Heart left ventricle (tissue), 13 donors: ENCODE data around the gene TDRD7.

Experiments used
- CTCF ChIP-seq, 12 donors: fragments of 200-600 bp; sonication (generic) in 4 of 12; IDR thresholded peaks; one replicate each; pipeline versions ENCODE4 v1.5.0 to v1.8.0; 2018 to 2022; ENCODE audit warnings: antibody characterized with exemption in 12 of 12, mild to moderate bottlenecking in 5 of 12
- POLR2A ChIP-seq, 2 donors: fragments of 450-650 bp; IDR thresholded peaks; one replicate each; pipeline ENCODE4 v1.6.1; 2017; ENCODE audit warnings: antibody characterized with exemption in 2 of 2, mild to moderate bottlenecking in 2 of 2, moderate library complexity in 2 of 2
- donor health status: ischemic (EF 13 %, LVEDD 7.1; RV severe dilation, severe dysfunction).
- donor health status: DM: no; HTN: yes; CAD: no.
- donor health status: DM: no; HTN: no; CAD: no.
- donor health status: ischemic (EF 25% LVEDD 6.9; RV normal size, moderate dysfunction).
- donor health status: ischemic (EF 25% LVEDD 5.7; RV mildly dilated, moderate dysfunction).
- donor health status: ischemic (EF 35%, LVEDD 5.7; RV mildly dilated, moderate dysfunction).
- donor health status: nonischemic (EF 11% LVEDD 7.7; RV severe dilation, severe dysfunction).
- donor health status: DM: yes; HTN: yes; CAD: no.
- donor health status: PGD.
- donor health status: ischemic (EF 29% LVEDD 5.4; RV normal size, mild dysfunction).
- donor health status: nonischemic (EF 23%, LVEDD 6.1; RV moderate dilation, normal function).

- TF ChIP-seq POLR2A (IDR thresholded peaks at IDR 0.05), result no peak
- no peak for TF ChIP-seq CTCF (IDR thresholded peaks at IDR 0.05)
Observed at GRCh38 chr9:97473717-97474116, 61.8 kb downstream of the TDRD7 start.
